HG02840 (cell line): ENCODE data around the gene FAM13A.
"Not testable (repeated sequence)": the region's sequence is repeated elsewhere in the genome, so short reads cannot be mapped to it uniquely, and the experiment has no call there.

ENCODE experiments used
- ATAC-seq: cut with Tn5 transposase; IDR thresholded peaks from one replicate; pipeline ENCODE4 v1.9.1; 2021; ENCODE audit warnings: mild to moderate bottlenecking, moderate library complexity, moderate number of reproducible peaks; ENCODE audit not compliant: unreplicated experiment, low FRiP score

The FAM13A gene

DNA sequence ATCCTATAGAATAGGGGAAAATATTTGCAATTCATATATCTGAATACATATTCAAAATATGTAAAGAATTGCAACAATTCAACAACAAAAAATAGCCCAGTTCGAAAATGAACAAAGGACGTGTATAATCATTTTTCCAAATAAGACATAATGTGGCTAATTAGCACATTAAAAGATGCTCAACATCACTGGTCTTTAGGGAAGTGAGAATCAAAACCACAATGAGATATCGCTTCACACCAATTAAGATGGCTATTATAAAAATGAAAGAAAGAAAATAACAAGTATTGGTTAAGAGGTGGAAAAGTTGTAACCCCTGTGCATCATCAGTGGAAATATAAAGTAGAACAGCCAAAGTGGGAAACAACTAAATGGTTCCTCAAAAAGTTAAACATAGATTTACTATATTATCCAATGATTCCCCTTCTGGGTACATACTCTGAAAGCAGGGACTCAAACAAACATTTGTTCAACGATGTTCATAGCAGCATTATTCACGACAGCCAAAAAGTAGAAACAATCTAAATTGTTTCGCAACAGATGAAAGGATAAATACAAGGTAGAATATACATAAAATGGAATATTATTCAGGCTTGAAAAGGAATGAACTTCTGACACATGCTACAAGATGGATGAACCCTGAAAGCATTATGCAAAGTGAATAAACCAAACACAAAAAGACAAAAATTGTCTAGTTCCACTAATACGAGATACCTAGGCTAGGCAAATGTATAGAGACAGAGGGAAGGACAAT, 12.7 kb downstream of the FAM13A start:
- no peak for ATAC-seq

DNA sequence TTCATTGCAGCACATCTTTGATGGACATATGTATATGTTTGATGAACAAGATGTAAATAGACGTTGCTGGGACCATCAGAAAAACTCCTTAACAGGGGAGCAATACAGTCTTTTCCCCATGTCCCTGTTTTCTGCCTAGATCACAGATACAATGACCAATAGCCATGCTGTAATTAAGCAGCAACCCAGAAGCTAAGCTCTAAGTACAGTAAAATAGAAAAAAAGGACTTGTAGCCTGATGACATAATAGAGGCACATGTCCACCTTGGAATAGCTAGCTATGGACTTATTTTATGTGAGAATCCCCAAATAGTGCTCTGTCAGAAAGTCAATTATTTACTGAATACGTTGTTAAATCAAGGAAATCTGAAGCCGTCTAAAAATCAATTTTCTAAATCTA, 14.9 kb downstream of the FAM13A start:
- no peak for ATAC-seq

GRCh38 chr4:89039730-89040338, 17.2 kb downstream of the FAM13A start:
- no peak for ATAC-seq

DNA sequence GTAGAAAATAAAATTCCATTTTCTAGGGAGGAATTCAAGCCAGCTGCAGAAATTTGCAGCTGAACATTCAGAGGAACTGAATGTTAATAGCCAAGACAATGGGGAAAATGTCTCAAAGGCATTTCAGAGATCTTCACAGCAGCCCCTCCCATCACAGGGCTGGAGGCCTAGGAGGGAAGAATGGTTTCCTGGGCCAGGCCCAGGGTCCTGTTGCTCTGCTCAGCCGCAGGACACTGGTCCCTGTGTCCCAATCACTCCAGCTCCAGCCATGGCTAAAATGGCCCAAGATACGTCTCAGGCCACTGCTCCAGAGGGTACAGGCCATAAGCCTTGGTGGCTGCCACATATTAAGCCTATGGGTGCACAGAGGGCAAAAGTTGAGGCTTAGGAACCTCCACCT, 20.4 kb downstream of the FAM13A start:
- no peak for ATAC-seq

DNA sequence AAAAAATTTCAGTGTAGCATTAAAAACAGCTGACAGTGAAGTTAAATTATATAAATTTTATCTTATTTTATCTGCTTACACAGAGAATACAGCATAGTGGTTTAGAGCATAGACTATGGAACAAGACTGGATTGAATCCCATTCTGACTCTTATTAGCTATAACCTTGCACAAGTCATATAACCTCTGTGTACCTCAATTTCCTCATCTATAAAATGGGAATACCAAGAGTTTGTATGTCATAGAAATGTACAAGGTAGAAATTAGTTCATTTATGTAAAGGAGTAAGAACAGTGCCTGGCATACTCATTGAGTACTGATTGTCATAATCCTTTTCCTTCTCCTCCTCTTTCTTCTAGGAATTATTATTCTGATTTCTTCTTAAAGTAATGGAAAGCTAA, 25.7 kb downstream of the FAM13A start:
- ATAC-seq, result no peak

GRCh38 chr4:89029591-89029990, 27.4 kb downstream of the FAM13A start:
- no peak for ATAC-seq

DNA sequence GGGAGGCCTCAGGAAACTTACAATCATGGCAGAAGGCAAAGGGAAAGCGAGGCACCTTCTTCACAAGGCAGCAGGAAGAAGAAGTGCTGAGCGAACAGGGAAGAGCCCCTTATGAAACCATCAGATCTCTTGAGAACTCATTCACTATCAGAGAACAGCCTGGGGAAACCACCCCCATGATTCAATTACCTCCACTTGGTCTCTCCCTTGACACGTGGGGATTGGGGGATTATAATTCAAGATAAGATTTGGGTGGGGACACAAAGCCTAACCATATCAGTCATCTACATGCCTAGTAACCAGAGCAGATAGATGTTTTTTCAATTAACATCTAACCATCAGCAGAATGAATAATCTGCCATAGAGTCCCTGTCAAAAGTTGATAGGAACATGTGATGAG, 30.4 kb downstream of the FAM13A start:
- no peak for ATAC-seq

DNA sequence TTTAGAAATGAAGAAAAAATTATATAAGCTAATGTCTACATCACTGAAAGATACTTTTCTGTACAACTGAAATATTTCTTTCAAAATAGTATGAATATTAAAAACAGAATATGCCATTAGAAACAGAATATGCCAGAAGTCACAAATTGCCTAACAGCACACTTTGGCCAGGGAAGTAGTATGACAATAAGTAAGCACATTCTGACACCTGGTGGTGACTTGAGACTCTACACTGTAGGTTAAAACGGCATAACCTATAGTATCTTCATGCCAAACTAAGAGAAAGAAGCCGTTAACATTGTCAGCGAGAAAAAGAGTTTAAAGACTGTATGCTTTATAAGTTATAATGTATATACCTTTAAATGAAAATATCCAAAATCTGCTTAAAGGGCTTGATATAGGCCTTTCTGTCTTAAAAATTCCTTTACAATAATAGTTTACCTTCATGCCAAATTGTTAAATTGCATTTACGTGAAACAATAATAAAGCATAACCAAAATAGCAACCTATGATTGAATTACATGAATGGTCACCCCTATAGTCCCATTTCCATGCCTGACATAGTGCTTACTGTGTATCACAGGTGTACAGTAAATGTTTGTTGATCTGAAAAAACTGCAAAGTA, 32.8 kb downstream of the FAM13A start:
- ATAC-seq, result peak; percentile 94

DNA sequence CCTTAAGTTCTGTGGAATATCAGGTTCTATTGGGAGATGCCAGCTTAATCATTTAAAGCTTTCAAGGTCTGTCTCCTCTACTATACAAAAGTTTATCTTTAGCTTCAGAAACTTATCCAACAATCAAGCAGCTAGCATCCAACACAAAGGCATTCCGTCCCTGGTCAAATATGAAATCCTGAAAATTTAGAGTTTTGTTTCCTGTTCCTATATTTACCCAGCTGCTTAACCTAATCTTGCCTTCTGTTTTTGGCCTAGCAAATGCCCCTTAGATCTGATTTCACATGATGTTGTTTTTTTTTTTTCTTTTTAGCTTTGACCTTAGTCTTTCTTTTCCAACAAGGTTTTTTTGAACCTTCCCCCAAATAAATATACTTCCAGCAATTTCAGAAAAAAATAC, 33.8 kb downstream of the FAM13A start:
- ATAC-seq, result no peak

- no peak for ATAC-seq
These were observed 34.4 kb downstream of the FAM13A start for GRCh38 chr4:89022426-89023128.

GRCh38 chr4:89021684-89022083, 35.3 kb downstream of the FAM13A start:
- no peak for ATAC-seq

- ATAC-seq, result no peak
These were observed 35.9 kb downstream of the FAM13A start for GRCh38 chr4:89021062-89021461.

- ATAC-seq, result not testable (repeated sequence)
These were observed 42.1 kb downstream of the FAM13A start for GRCh38 chr4:89014897-89015296.

- ATAC-seq, result no peak
These were observed 47.1 kb downstream of the FAM13A start for GRCh38 chr4:89009761-89010369.

GRCh38 chr4:89009115-89009514, 47.9 kb downstream of the FAM13A start:
- ATAC-seq, result peak; percentile 62

DNA sequence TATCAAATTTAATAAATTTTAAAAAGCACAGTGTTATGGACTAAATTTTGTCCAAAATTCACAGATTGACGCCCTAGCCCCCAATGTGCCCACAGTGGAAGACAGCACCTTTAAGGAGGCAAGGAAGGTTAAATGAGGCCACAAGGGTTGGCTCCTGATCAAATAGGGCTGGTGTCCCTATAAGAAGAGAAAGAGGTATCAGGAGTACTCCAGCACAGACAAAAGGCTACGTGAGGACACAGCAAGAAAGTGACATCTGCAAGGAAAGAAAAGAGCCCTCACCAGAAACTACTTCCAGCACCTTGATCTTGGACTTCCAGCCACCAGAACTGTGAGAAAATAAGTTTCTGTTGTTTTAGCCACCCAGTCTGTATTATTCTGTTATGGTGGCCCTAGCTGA, 48.8 kb downstream of the FAM13A start:
- ATAC-seq, result no peak

DNA sequence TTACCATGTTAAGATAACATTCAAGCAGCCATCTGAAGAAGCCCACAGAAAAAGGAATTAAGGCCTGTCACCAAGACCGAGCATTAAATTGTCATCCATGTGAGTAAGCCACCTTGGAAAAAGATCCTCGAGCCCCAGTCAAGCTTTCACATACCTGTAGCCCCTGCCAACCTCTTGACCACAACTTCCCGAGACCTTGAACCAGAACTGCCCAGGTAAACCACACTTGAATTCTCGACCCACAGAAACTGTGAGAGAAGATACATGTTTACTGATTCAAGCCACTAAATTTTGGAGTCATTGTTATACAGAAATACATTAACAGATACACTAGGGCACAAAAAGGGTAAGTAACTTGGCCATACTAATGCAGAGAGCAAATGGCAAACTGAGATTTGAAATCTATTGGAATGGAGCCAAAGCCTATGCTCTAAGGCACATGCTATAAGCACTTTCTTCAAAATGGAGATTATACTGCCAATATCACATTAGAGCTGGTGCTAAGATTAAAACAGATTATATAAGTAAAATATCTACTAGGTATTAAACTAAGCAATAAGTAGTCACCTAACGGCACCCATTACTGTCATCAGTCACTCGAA, 49.5 kb downstream of the FAM13A start:
- ATAC-seq, result no peak

GRCh38 chr4:89006307-89006706, 50.7 kb downstream of the FAM13A start:
- no peak for ATAC-seq

DNA sequence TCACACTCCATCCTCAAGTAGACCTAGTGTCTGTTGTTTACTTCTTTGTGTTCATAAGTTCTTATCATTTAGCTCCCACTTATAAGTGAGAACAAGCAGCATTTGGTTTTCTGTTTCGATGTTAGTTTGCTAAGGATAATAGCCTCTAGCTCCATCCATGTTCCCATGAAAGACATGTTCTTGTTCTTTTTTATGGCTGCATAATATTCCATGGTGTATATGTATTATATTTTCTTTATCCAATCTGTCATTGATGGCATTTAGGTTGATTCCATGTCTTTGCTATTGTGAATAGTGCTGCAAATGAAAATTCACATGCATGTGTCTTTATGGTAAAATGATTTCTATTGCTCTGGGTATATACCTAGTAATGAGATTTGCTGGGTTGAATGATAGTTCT, 51.9 kb downstream of the FAM13A start:
- not testable (repeated sequence) for ATAC-seq

GRCh38 chr4:89001647-89002445, 55.1 kb downstream of the FAM13A start:
- no peak for ATAC-seq
